ENCODE data around the gene GPR39. TPM values are rescaled to one million over a fixed set of nuclear protein-coding genes. Genes with fewer than 3 reads are reported as not detected.

Gene GPR39
- total RNA-seq, 2 donors from 2014 or later, result 12.3 to 14.6 TPM

GRCh38 chr2:132549935-132550670, 133.5 kb downstream of the GPR39 start:
- intact Hi-C loops (cut with DNase I), result loop anchor here (10.0 kb wide), 1 partner anchor 1015 kb away; the partner anchor contains the start of gene NCKAP5
- DNase-seq, result no peak
- H3K9ac ChIP-seq (ENCODE audit: low read depth in 2 of 2, low read length in 2 of 2), result no peak overlapping the region
- no peaks in the 10 kb centered on the region for H3K27me3 ChIP-seq
- no peak overlapping the region for H3K27ac ChIP-seq
- H3K9me3 ChIP-seq, result no peaks in the 10 kb centered on the region
- H3K4me3 ChIP-seq, result no peak overlapping the region
- no peak for TF ChIP-seq CTCF (IDR thresholded peaks at IDR 0.05)
- no peaks in the 10 kb centered on the region for H3K36me3 ChIP-seq
- no peaks in the 10 kb centered on the region for H3K4me1 ChIP-seq

- no peak overlapping the region for H3K9ac ChIP-seq (ENCODE audit: low read depth in 2 of 2, low read length in 2 of 2)
- DNase-seq, result no peak
These were observed 134.3 kb downstream of the GPR39 start for GRCh38 chr2:132550946-132551345.

GRCh38 chr2:132557694-132558093, 141.1 kb downstream of the GPR39 start:
- intact Hi-C loops (cut with DNase I), result no loop called here
- Histone ChIP-seq H3K9ac (ENCODE audit: low read depth in 2 of 2, low read length in 2 of 2) (no peak overlapping the region), H3K27ac (no peak overlapping the region), H3K4me1 (no peaks in the 10 kb centered on the region), H3K27me3 (no peaks in the 10 kb centered on the region), H3K36me3 (no peaks in the 10 kb centered on the region), H3K9me3 (no peaks in the 10 kb centered on the region), H3K4me3 (no peak overlapping the region)
- no peak for DNase-seq
- no peak for TF ChIP-seq CTCF (IDR thresholded peaks at IDR 0.05)

More at GRCh38 chr2:132550946-132551345, 134.3 kb downstream of the GPR39 start:
- Histone ChIP-seq H3K27me3 (no peaks in the 10 kb centered on the region), H3K9me3 (no peaks in the 10 kb centered on the region), H3K36me3 (no peaks in the 10 kb centered on the region), H3K4me1 (no peaks in the 10 kb centered on the region), H3K4me3 (no peak overlapping the region), H3K27ac (no peak overlapping the region)
- intact Hi-C loops (cut with DNase I), result no loop called here
- TF ChIP-seq CTCF (IDR thresholded peaks at IDR 0.05), result no peak

- DNase-seq, result no peak
- H3K9ac ChIP-seq (ENCODE audit: low read depth in 2 of 2, low read length in 2 of 2), result no peak overlapping the region
- no peaks in the 10 kb centered on the region for H3K4me1 ChIP-seq
- no peaks in the 10 kb centered on the region for H3K9me3 ChIP-seq
- H3K36me3 ChIP-seq, result no peaks in the 10 kb centered on the region
- H3K27ac ChIP-seq, result no peak overlapping the region
- TF ChIP-seq CTCF (IDR thresholded peaks at IDR 0.05), result no peak
- H3K4me3 ChIP-seq, result no peak overlapping the region
- intact Hi-C loops (cut with DNase I), result no loop called here
- H3K27me3 ChIP-seq, result no peaks in the 10 kb centered on the region
These were observed 142.7 kb downstream of the GPR39 start for GRCh38 chr2:132559326-132559725.

GRCh38 chr2:132559921-132560320, 143.3 kb downstream of the GPR39 start:
- no peak for TF ChIP-seq CTCF (IDR thresholded peaks at IDR 0.05)
- DNase-seq, result no peak
- Histone ChIP-seq H3K36me3 (no peaks in the 10 kb centered on the region), H3K4me1 (no peaks in the 10 kb centered on the region), H3K4me3 (no peak overlapping the region), H3K9ac (ENCODE audit: low read depth in 2 of 2, low read length in 2 of 2) (no peak overlapping the region), H3K27me3 (no peaks in the 10 kb centered on the region), H3K9me3 (no peaks in the 10 kb centered on the region), H3K27ac (no peak overlapping the region)
- intact Hi-C loops (cut with DNase I), result no loop called here

Measured in colonic mucosa (tissue), 4 donors.